HG03457 (cell line): ENCODE data around the gene NCOA5.
A peak's percentile ranks its signal among the peaks of the same experiment; 100 is the strongest.

Experiments
- ATAC-seq: cut with Tn5 transposase; IDR thresholded peaks from one replicate; pipeline ENCODE4 v1.9.1; 2021; ENCODE audit warnings: moderate number of reproducible peaks; ENCODE audit not compliant: unreplicated experiment

The NCOA5 gene

GRCh38 chr20:46021361-46022359 is 68.1 kb downstream of the NCOA5 start:
- no peak for ATAC-seq

GRCh38 chr20:46020555-46020954 is 69.2 kb downstream of the NCOA5 start:
- ATAC-seq = no peak

DNA sequence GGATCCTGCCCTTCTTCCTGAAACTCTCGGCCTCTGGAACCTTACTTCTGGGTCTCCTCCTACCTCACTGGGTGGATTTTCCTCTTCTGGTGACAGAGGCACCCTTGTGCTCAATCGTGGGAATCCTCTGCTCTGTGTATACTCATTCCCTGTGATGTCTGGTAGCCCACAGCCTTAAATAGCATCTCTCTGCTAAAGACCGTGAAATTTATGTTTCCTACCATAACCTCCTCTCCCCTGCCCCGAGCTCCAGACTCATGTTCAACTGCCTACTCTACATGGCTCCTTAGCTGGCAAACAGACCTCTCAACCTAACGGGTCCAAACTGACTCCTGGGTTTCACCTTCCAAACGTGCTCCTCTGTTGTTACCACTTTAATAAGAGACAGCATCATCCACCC is 71.2 kb downstream of the NCOA5 start:
- ATAC-seq = no peak

DNA sequence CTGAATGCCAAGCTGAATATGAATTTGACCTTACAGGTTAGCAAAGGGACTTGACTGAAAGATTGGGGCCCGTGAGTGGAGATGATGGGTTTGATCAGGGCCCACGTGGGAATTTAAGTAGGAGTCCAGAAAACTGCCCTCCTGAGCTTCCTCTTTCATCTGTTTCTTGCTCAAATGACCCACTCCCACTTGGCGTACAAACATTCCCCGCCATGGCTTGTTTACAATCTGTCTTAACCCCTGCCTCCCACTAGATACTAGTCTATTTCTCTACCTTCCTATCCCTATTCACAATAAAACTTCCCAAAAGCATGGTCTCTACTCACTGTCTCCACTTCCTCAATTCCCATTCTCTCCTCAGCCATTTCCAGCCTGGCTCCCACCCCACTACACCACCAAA is 71.7 kb downstream of the NCOA5 start:
- ATAC-seq = no peak

GRCh38 chr20:46017272-46017671 is 72.5 kb downstream of the NCOA5 start:
- no peak for ATAC-seq

GRCh38 chr20:46014517-46015396 is 75.0 kb downstream of the NCOA5 start:
- ATAC-seq = no peak

DNA sequence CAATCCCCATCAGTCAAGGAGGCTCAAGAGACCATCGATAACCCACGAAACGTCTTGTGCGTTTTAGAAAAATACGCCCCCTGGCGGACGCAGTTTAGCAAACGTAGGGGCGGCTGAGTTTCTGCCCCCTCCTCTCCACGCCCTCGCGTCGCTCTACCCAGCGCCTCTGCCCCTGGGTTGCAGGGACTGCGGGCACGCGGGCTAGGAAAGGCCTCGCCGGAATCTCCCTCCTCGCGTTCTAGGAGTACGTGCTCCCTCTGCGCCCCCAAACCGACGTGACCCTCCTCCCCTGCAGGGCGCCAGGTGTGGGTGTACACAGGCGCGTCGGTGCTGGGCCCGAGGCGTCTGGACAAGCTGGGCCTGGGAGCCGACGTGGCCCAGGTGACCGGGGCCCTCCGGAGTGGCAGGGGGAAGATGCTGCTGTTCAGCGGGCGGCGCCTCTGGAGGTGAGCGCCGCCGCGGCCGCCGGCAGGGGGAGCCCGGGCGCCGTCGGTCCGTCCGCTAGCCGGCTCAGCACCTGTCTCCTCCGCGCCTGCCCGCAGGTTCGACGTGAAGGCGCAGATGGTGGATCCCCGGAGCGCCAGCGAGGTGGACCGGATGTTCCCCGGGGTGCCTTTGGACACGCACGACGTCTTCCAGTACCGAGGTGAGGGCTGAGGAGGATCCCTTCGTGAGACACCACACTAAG is 75.8 kb downstream of the NCOA5 start:
- ATAC-seq = peak; percentile 56

GRCh38 chr20:46013322-46013828 is 76.4 kb downstream of the NCOA5 start:
- no peak for ATAC-seq

GRCh38 chr20:46012921-46013320 is 76.8 kb downstream of the NCOA5 start:
- no peak for ATAC-seq

- ATAC-seq = no peak
Observed at GRCh38 chr20:46011631-46012482, 77.9 kb downstream of the NCOA5 start.
